ENCODE measurements around the gene REV3L. TPM values are rescaled to one million over a fixed set of nuclear protein-coding genes. Genes with fewer than 3 reads are reported as not detected.

REV3L gene
- total RNA-seq, 1 experiment from 2014 or later: 12.8 TPM

GRCh38 chr6:111471533-111471932 lies 11.5 kb downstream of the REV3L start:
- ChIA-PET CTCF (no interaction called here), RAD21 (ENCODE audit: low non-redundant PET in 1 of 2, low total read pairs in 2 of 2, uncharacterized antibody in 2 of 2, unreplicated experiment in 2 of 2) (no interaction called here), POLR2A (no interaction called here)
- Histone ChIP-seq H3K4me1 (ENCODE audit: control insufficient read depth in 1 of 2, insufficient read depth in 2 of 2, low read length in 2 of 2) (peaks cover 13 to 20% of the 10 kb centered on the region in 2 experiments), H2AFZ (ENCODE audit: low read depth, low read length, poor library complexity, severe bottlenecking) (no peak overlapping the region), H3K27ac (ENCODE audit: low read depth, low read length) (no peak overlapping the region), H3K79me2 (ENCODE audit: insufficient read depth, low read length) (peaks cover 79% of the 10 kb centered on the region), H3K9me2 (ENCODE audit: insufficient read depth) (no peaks in the 10 kb centered on the region), H3K36me3 (ENCODE audit: control insufficient read depth in 1 of 2, insufficient read depth in 2 of 2, low read length in 2 of 2) (no peaks in the 10 kb centered on the region), H3K27me3 (ENCODE audit: insufficient read depth, low read length) (no peaks in the 10 kb centered on the region), H3K9ac (ENCODE audit: low read length) (no peak overlapping the region), H3K9me3 (ENCODE audit: control insufficient read depth in 1 of 2, insufficient read depth in 1 of 2, low read depth in 1 of 2, low read length in 2 of 2) (no peaks in the 10 kb centered on the region), H3K4me3 (replicated peaks in 1 of 2; ENCODE audit: low read depth in 1 of 2, low read length in 2 of 2) (no peak overlapping the region), H3K4me2 (ENCODE audit: low read length) (no peak overlapping the region), H4K20me1 (ENCODE audit: insufficient read depth) (no peaks in the 10 kb centered on the region)
- no peak for ATAC-seq
- intact Hi-C loops (cut with micrococcal nuclease): loop anchor here (10.0 kb wide), 1 partner anchor 107 kb away; no protein-coding TSS in a partner anchor
- BruUV-seq (replicated peaks): no TSS peak
- no peak for TF ChIP-seq EZH2 (IDR thresholded peaks at IDR 0.05)
- DNase-seq (ENCODE audit: low read depth, low spot score): no peak

- Histone ChIP-seq H3K9ac (ENCODE audit: low read length) (no peak overlapping the region), H3K9me3 (ENCODE audit: control insufficient read depth in 1 of 2, insufficient read depth in 1 of 2, low read depth in 1 of 2, low read length in 2 of 2) (no peaks in the 10 kb centered on the region), H3K9me2 (ENCODE audit: insufficient read depth) (no peaks in the 10 kb centered on the region), H3K79me2 (ENCODE audit: insufficient read depth, low read length) (peaks cover 74% of the 10 kb centered on the region), H2AFZ (ENCODE audit: low read depth, low read length, poor library complexity, severe bottlenecking) (no peak overlapping the region), H3K36me3 (ENCODE audit: control insufficient read depth in 1 of 2, insufficient read depth in 2 of 2, low read length in 2 of 2) (no peaks in the 10 kb centered on the region), H3K4me3 (replicated peaks in 1 of 2; ENCODE audit: low read depth in 1 of 2, low read length in 2 of 2) (no peak overlapping the region), H4K20me1 (ENCODE audit: insufficient read depth) (no peaks in the 10 kb centered on the region), H3K4me1 (ENCODE audit: control insufficient read depth in 1 of 2, insufficient read depth in 2 of 2, low read length in 2 of 2) (peaks cover 13 to 20% of the 10 kb centered on the region in 2 experiments), H3K27me3 (ENCODE audit: insufficient read depth, low read length) (no peaks in the 10 kb centered on the region), H3K4me2 (ENCODE audit: low read length) (no peak overlapping the region), H3K27ac (ENCODE audit: low read depth, low read length) (no peak overlapping the region)
- intact Hi-C loops (cut with micrococcal nuclease): loop anchor here (10.0 kb wide), 1 partner anchor 106 kb away; no protein-coding TSS in a partner anchor
- POLR2A ChIA-PET: no interaction called here
- DNase-seq (ENCODE audit: low read depth, low spot score): no peak
- TF ChIP-seq TCF7L2 (IDR thresholded peaks at IDR 0.05; ENCODE audit: borderline replicate concordance, extremely low read depth, insufficient read depth, insufficient read length) (no peak), JUND (IDR thresholded peaks at IDR 0.05) (no peak), ELF1 (IDR thresholded peaks at IDR 0.05; ENCODE audit: borderline replicate concordance, low read depth) (no peak), SP1 (IDR thresholded peaks at IDR 0.05; ENCODE audit: low read depth) (no peak), POLR2AphosphoS5 (IDR thresholded peaks at IDR 0.05; ENCODE audit: low read depth, low read length) (no peak), ATF3 (IDR thresholded peaks at IDR 0.05) (no peak), RAD21 (IDR thresholded peaks at IDR 0.05; ENCODE audit: low read depth) (no peak), SIN3A (IDR thresholded peaks at IDR 0.05; ENCODE audit: low read depth) (no peak), MAX (IDR thresholded peaks at IDR 0.05) (no peak), SRF (IDR thresholded peaks at IDR 0.05; ENCODE audit: low read depth) (no peak), YY1 (IDR thresholded peaks at IDR 0.05; ENCODE audit: extremely low read depth, insufficient replicate concordance, low read depth, low read length) (no peak), FOSL1 (IDR thresholded peaks at IDR 0.05; ENCODE audit: low read depth) (no peak)
- no TSS peak for BruUV-seq (replicated peaks)
- CTCF ChIA-PET: no interaction called here
- ATAC-seq: no peak
- RAD21 ChIA-PET (ENCODE audit: low non-redundant PET in 1 of 2, low total read pairs in 2 of 2, uncharacterized antibody in 2 of 2, unreplicated experiment in 2 of 2): no interaction called here
These were observed 12.0 kb downstream of the REV3L start for GRCh38 chr6:111470991-111471390.
